A549 (cell line): ENCODE measurements around the gene ABCA7. TPM values are rescaled to one million over a fixed set of nuclear protein-coding genes. Genes with fewer than 3 reads are reported as not detected.
A peak's percentile ranks its signal among the peaks of the same experiment; 100 is the strongest.
"Not testable (repeated sequence)": the region's sequence is repeated elsewhere in the genome, so short reads cannot be mapped to it uniquely, and the experiment has no call there.

ENCODE experiments used
- ATAC-seq, 2 experiments: fragments of 200-7000 bp in 1 of 2; fragments of >200 bp in 1 of 2; cut with Nextera tagmentation in 1 of 2; cut with Tn5 transposase in 1 of 2; 3 replicates each; pipeline versions ENCODE4 v1.8.0 to v1.9.1; 2018 to 2020; ENCODE audit warnings: mild to moderate bottlenecking in 1 of 2, moderate library complexity in 1 of 2
- CTCF ChIA-PET: fragments of 300-600 bp; sonication (Branson Sonifier 250); formaldehyde crosslinking; extraction: SDS; loops from one replicate; lab custom pipeline; 2021; ENCODE audit warnings: antibody characterized with exemption, inconsistent platforms; lab: Yijun Ruan, JAX
- POLR2A ChIA-PET: fragments of 350-600 bp; formaldehyde crosslinking; extraction: SDS; loops from one replicate; lab custom pipeline; 2021; ENCODE audit warnings: antibody characterized with exemption, inconsistent platforms; lab: Yijun Ruan, JAX
- DNase-seq, 2 experiments: peaks; one replicate each; pipeline versions ENCODE4 v3.0.0 to v3.0.0-alpha.2; 2011 to 2016; ENCODE audit warnings: low read depth in 1 of 2, low spot score in 1 of 2
- FAIRE-seq: peaks from 2 replicates; lab custom pipeline; 2011; peaks lifted over from hg19 to GRCh38; lab: Jason Lieb, UNC
- H3K27ac ChIP-seq, 2 experiments: fragments of >200 bp; sonication (Bioruptor Twin); formaldehyde crosslinking; 3 replicates each; pipeline ENCODE4 v1.5.1; 2016 to 2017
- H3K4me1 ChIP-seq: fragments of >200 bp; sonication (Bioruptor Twin); formaldehyde crosslinking; 3 replicates; pipeline ENCODE4 v1.6.1; 2016
- H3K4me2 ChIP-seq: fragments of >200 bp; sonication (Bioruptor Twin); formaldehyde crosslinking; 3 replicates; pipeline ENCODE4 v1.6.1; 2016
- H3K4me3 ChIP-seq: fragments of >200 bp; sonication (Bioruptor Twin); formaldehyde crosslinking; 3 replicates; pipeline ENCODE4 v1.5.1; 2016
- H3K9me3 ChIP-seq: fragments of >200 bp; sonication (Bioruptor Twin); formaldehyde crosslinking; 3 replicates; pipeline ENCODE4 v1.6.1; 2016
- CHD4 ChIP-seq: fragments of 200-600 bp; sonication (generic); IDR thresholded peaks from 2 replicates; pipeline ENCODE4 v1.6.1; 2016; ENCODE audit warnings: antibody characterized with exemption, mild to moderate bottlenecking, borderline replicate concordance
- EHMT2 ChIP-seq: fragments of 200-600 bp; sonication (generic); IDR thresholded peaks from 2 replicates; pipeline ENCODE4 v1.6.1; 2016; ENCODE audit warnings: antibody characterized with exemption, low read depth, mild to moderate bottlenecking, moderate library complexity
- EP300 ChIP-seq, 2 experiments: fragments of >200 bp; sonication (Bioruptor Twin); formaldehyde crosslinking; IDR thresholded peaks; 2 replicates in 1 of 2; 3 replicates in 1 of 2; pipeline ENCODE4 v1.6.1; 2016 to 2017
- ESRRA ChIP-seq: fragments of 150-350 bp; IDR thresholded peaks from 2 replicates; pipeline ENCODE4 v1.6.1; 2014; ENCODE audit warnings: mild to moderate bottlenecking, low read length, borderline replicate concordance
- FOSB ChIP-seq: fragments of 250-450 bp; sonication (Bioruptor Pico); IDR thresholded peaks from 2 replicates; pipeline ENCODE4 v1.5.0; 2020; ENCODE audit warnings: mild to moderate bottlenecking, moderate library complexity
- HEYL ChIP-seq: fragments of 250-450 bp; sonication (Bioruptor Pico); IDR thresholded peaks from 2 replicates; pipeline ENCODE4 v1.8.0; 2021; ENCODE audit warnings: mild to moderate bottlenecking, moderate library complexity
- HOXB5 ChIP-seq: fragments of 250-450 bp; sonication (Bioruptor Pico); IDR thresholded peaks from 2 replicates; pipeline ENCODE4 v1.5.0; 2020; ENCODE audit warnings: mild to moderate bottlenecking, moderate library complexity
- JUNB ChIP-seq: fragments of >200 bp; sonication (Bioruptor Twin); formaldehyde crosslinking; IDR thresholded peaks from 2 replicates; pipeline ENCODE4 v1.6.1; 2016
- KDM1A ChIP-seq: fragments of 200-600 bp; sonication (generic); IDR thresholded peaks from 2 replicates; pipeline ENCODE4 v1.6.1; 2016; ENCODE audit warnings: low read depth, mild to moderate bottlenecking
- KDM5A ChIP-seq: fragments of 200-600 bp; sonication (generic); IDR thresholded peaks from 2 replicates; pipeline ENCODE4 v1.6.1; 2016; ENCODE audit warnings: antibody characterized with exemption, mild to moderate bottlenecking
- NR3C1 ChIP-seq: fragments of >200 bp; sonication (Bioruptor Twin); formaldehyde crosslinking; IDR thresholded peaks from 3 replicates; pipeline ENCODE4 v1.6.1; 2017
- PHF8 ChIP-seq: fragments of 200-600 bp; sonication (generic); IDR thresholded peaks from 2 replicates; pipeline ENCODE4 v1.6.1; 2016; ENCODE audit warnings: low read depth, mild to moderate bottlenecking, antibody characterized with exemption, moderate library complexity, borderline replicate concordance
- POLR2A ChIP-seq: IDR thresholded peaks from 2 replicates; pipeline ENCODE4 v1.6.1; 2012; ENCODE audit warnings: mild to moderate bottlenecking, low read length
- ZFP36 ChIP-seq: fragments of 450-650 bp; IDR thresholded peaks from 2 replicates; pipeline ENCODE4 v1.6.1; 2014; ENCODE audit warnings: borderline replicate concordance; ENCODE audit not compliant: partially characterized antibody
- ZNF302 ChIP-seq: fragments of 250-450 bp; sonication (Bioruptor Pico); IDR thresholded peaks from 2 replicates; pipeline ENCODE4 v1.9.0; 2021; ENCODE audit warnings: inconsistent platforms, mild to moderate bottlenecking, moderate library complexity
- WGBS: methylation state at CpG from one replicate; pipeline ENCODE4 v1.1.6; 2017; ENCODE audit errors: missing lambda C conversion rate; 5-methylcytosine and 5-hydroxymethylcytosine counted together
- polyA plus RNA-seq, 4 experiments: library from polyadenylated mRNA; depleted of rRNA in 3 of 4; stranded (reverse); fragments of >200 nt; fragmentation: RNase III in 1 of 4; extraction: RNeasy Plus Mini Kit Qiagen cat#74134 plus additional on column Dnase treatment in 1 of 4; gene quantifications; 2 replicates in 3 of 4; 3 replicates in 1 of 4; pipeline ENCODE4 v1.2.3, GENCODE V29; 2011 to 2017
- TF ChIP-seq, protein P1 (sequence below): fragments of 200-600 bp; sonication (generic); IDR thresholded peaks from 2 replicates; pipeline ENCODE4 v1.6.1; 2016; ENCODE audit warnings: antibody characterized with exemption, mild to moderate bottlenecking, moderate library complexity
- TF ChIP-seq, protein P2 (sequence below): fragments of >200 bp; sonication (Bioruptor Twin); formaldehyde crosslinking; IDR thresholded peaks from 3 replicates; pipeline ENCODE4 v1.6.1; 2016

Gene ABCA7
- polyA plus RNA-seq, 2 of the 4 experiments (the other 2 are of a cell fraction) = 5.0 to 13.5 TPM

DNA sequence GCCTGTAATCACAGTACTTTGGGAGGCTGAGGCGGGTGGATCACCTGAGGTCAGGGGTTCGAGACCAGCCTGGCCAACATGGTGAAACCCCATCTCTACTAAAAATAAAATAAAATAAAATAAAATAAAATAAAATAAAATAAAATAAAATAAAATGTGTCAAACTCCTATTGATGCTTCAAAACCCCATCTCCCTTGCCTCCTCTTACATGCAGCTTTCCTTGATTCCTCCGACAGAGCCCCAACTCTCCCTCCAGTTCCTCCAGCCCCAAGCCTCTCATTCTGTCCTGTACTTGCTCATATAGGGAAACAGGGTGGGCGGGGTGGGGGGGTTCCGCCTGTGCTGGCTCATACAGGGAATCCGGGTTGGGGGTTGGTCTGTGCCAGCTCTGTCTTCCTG is 14.8 kb upstream of the ABCA7 start:
- not testable (repeated sequence) for H3K4me3 ChIP-seq, FAIRE-seq, ATAC-seq, H3K27ac ChIP-seq, H3K4me1 ChIP-seq, H3K4me2 ChIP-seq
- CTCF ChIA-PET = interaction anchor here (0.8 kb wide), 1 partner anchor 219 kb away, joined by 3 read pairs; no protein-coding TSS in a partner anchor
- peak; percentile 41 for TF ChIP-seq ZFP36
- TF ChIP-seq, all 56 proteins: peak for 1; not testable (repeated sequence) for 55
- H3K9me3 ChIP-seq, DNase-seq, POLR2A ChIA-PET: not testable (repeated sequence)
- 83% methylated on average over 6 of the region's 6 CpGs for WGBS

DNA sequence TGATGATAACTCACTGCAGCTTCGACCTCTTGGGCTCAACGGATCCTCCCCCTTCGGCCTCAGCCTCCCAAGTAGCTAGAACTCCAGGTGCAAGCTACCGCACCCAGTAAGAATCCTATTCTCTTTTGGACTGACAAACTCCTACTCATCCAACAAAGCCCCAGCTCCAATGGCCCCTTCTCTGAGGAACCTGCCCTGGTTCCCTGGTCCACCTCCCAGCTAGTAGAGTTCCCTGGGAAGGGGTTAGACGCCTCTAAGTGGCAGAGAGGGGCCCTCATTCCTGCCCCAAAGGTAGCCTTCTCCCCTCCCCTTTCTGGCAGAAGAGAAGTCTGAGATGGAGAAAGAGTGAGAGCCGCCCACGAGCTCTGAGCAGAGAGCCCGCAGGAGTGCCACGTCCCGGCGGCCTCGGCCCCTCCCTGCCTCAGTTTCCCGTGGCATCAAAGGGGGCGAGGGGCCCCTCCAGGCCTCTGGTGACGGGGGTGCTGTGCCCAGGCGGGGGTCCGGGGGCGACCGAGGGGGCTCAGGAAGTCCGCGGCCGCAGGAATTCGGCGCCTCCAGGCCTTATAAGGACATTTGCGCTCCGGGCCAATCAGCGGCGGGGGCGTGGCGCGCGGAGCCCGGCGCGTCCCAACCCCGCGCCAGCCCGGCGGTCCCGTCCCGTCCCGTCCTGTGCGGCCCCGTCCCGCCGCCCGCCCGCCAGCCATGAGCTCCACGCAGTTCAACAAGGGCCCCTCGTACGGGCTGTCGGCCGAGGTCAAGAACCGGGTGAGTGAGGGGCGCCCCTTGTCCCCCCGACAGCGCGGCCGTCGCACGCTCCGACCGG is 13.7 kb upstream of the ABCA7 start, which contains the start of gene CNN2:
TSS of gene CNN2 (plus strand) at position 649 of the 823 bp plus-strand sequence. CDS start at position 703, 54 bp downstream.
- 66% methylated on average over 5 of the region's 63 CpGs for WGBS
- Histone ChIP-seq H3K9me3 (no peaks in the 10 kb centered on the region), H3K4me2 (peak within 1 kb of the TSS; percentile 96), H3K27ac (peak within 1 kb of the TSS; percentile 92 to 100), H3K4me1 (peaks cover 13% of the 10 kb centered on the region; the same call in 1 of the 3 replicates), H3K4me3 (peak within 1 kb of the TSS; percentile 87)
- peak; percentile 74; the same call in 1 of the 2 replicates for TF ChIP-seq PHF8
- TF ChIP-seq HEYL (CRISPR knock-in tag) = no peak
- TF ChIP-seq EP300 (IDR thresholded peaks at IDR 0.05) = no peak
- TF ChIP-seq, protein P1, sequence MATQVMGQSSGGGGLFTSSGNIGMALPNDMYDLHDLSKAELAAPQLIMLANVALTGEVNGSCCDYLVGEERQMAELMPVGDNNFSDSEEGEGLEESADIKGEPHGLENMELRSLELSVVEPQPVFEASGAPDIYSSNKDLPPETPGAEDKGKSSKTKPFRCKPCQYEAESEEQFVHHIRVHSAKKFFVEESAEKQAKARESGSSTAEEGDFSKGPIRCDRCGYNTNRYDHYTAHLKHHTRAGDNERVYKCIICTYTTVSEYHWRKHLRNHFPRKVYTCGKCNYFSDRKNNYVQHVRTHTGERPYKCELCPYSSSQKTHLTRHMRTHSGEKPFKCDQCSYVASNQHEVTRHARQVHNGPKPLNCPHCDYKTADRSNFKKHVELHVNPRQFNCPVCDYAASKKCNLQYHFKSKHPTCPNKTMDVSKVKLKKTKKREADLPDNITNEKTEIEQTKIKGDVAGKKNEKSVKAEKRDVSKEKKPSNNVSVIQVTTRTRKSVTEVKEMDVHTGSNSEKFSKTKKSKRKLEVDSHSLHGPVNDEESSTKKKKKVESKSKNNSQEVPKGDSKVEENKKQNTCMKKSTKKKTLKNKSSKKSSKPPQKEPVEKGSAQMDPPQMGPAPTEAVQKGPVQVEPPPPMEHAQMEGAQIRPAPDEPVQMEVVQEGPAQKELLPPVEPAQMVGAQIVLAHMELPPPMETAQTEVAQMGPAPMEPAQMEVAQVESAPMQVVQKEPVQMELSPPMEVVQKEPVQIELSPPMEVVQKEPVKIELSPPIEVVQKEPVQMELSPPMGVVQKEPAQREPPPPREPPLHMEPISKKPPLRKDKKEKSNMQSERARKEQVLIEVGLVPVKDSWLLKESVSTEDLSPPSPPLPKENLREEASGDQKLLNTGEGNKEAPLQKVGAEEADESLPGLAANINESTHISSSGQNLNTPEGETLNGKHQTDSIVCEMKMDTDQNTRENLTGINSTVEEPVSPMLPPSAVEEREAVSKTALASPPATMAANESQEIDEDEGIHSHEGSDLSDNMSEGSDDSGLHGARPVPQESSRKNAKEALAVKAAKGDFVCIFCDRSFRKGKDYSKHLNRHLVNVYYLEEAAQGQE = no peak
- TF ChIP-seq ESRRA = no peak
- no peak for TF ChIP-seq ZNF302 (CRISPR knock-in tag)
- peak; percentile 33 for TF ChIP-seq POLR2A
- no peak for TF ChIP-seq KDM5A
- no peak for TF ChIP-seq HOXB5 (CRISPR knock-in tag)
- peak; percentile 67 to 69 for DNase-seq
- POLR2A ChIA-PET = interaction anchor here (1.5 kb wide), 1 partner anchor 13 kb away, joined by 6 read pairs; the partner anchor contains the start of gene ABCA7
- no peak for FAIRE-seq
- ATAC-seq = peak; percentile 81 to 89
- CTCF ChIA-PET = interaction anchor here (0.7 to 2.7 kb wide), 6 partner anchors 13 to 218 kb away, joined by 3 to 12 read pairs (median 4); partner anchors contain the start of gene ABCA7

DNA sequence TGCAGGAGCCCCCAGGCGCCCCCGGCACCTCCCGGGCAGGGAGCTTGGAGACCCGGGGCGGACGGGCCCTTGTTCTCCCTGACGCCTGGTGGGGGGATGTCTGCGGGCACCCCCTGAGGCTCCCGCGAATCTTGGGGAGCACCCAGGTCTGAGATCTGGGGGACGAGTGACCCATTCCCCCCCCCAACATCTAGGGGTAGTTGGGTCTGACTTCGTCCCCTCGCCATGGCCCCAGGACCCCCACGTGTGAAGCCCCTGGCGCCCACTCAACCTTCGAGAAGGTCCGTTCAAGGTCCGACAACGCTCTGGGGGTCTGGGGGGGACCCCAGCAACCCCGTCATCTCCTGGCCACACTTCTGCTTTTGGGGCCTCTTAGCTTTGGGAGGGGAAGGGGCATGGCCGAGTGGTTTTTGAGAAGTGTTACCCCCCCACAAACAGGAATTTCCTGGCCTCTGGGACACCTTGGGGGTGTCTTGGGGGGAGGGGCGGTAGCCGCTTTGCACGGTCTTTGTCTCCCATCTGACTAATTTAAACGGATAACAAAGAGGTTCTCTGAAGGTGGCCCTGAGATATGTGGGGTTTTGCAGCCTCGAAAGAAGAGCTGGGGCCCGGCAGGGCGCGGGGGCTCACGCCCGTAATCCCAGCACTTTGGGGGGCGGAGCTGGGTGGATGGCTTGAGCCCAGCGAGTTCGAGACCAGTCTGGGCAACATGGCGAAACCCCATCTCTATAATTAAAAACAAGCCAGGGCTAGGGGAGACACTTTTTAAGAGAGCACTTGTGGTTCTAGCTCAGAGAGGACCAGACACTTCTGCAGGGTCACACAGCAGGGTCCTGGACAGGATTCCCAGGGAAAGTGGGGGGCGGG is 12.9 kb upstream of the ABCA7 start:
- ChIA-PET POLR2A (interaction anchor here (1.5 kb wide), 1 partner anchor 13 kb away, joined by 6 read pairs; the partner anchor contains the start of gene ABCA7), CTCF (interaction anchor here (1.3 to 2.7 kb wide), 4 partner anchors 12 to 217 kb away, joined by 3 to 12 read pairs (median 4); partner anchors contain the start of gene ABCA7)
- no peaks in the 10 kb centered on the region for H3K9me3 ChIP-seq
- H3K4me2 ChIP-seq = peak overlapping the region; percentile 96
- H3K4me1 ChIP-seq = peaks cover 13% of the 10 kb centered on the region; the same call in 1 of the 3 replicates
- peak; percentile 30 to 41; a peak in 4 of 6 replicates for ATAC-seq
- TF ChIP-seq EHMT2 (no peak), FOSB (no peak), ZFP36 (peak; percentile 38), NR3C1 (no peak), KDM1A (no peak), CHD4 (0 out of 2 replicates have a peak, but pooled peaks have one; percentile 28), JUNB (no peak)
- TF ChIP-seq, protein P2, sequence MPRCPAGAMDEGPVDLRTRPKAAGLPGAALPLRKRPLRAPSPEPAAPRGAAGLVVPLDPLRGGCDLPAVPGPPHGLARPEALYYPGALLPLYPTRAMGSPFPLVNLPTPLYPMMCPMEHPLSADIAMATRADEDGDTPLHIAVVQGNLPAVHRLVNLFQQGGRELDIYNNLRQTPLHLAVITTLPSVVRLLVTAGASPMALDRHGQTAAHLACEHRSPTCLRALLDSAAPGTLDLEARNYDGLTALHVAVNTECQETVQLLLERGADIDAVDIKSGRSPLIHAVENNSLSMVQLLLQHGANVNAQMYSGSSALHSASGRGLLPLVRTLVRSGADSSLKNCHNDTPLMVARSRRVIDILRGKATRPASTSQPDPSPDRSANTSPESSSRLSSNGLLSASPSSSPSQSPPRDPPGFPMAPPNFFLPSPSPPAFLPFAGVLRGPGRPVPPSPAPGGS = no peak
- DNase-seq = no peak
- FAIRE-seq = no peak
- peak overlapping the region; percentile 92 to 100 for H3K27ac ChIP-seq
- WGBS = under 1% methylated on average over 16 of the region's 36 CpGs
- peak overlapping the region; percentile 87 for H3K4me3 ChIP-seq
